Measurements from ENCODE around the gene RFX1. TPM values are rescaled to one million over a fixed set of nuclear protein-coding genes. Genes with fewer than 3 reads are reported as not detected.

Gene RFX1
- total and polyA plus RNA-seq, 9 of the 15 experiments (the other 6 are each of a cell fraction or from before 2014, with no cell fraction given): 0.14 to 19.3 (median 1.2) TPM

DNA sequence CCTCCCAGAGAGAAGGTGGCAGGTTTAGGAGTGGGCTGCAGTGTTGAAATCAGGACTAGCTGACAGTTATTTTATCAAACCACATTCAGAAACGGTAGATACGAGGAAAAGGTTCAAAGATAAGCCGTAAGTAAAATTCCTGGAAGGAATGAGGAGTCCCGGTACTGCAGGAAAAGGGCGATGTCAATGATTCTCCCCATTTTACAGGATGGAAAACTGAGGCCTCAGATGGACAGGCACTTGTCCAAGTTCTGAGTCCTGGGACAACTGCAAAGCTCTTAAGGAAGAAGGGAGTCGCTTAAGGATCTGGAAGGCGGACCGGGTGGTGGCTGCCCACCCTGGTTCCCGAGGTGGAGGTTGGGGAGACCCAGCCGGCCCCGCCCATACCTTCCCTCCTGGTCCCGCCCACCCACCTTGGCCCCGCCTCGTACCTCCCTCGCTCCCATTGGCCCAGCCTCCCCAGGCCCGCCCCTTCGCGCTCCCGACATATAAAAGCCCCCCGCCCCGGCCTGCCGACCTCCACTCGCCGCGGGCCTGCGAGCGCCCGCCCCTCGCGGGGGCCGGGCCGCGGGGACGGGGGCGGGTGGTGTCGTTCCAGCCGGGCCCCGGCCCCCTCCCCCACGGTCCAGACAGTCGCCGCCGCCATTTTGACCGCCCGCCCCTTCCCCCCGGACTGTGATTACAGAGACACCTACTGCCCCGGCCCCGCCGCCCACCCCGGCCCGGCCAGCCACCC is 603 bp downstream of the RFX1 start (continued):
- TF ChIP-seq, protein P1, sequence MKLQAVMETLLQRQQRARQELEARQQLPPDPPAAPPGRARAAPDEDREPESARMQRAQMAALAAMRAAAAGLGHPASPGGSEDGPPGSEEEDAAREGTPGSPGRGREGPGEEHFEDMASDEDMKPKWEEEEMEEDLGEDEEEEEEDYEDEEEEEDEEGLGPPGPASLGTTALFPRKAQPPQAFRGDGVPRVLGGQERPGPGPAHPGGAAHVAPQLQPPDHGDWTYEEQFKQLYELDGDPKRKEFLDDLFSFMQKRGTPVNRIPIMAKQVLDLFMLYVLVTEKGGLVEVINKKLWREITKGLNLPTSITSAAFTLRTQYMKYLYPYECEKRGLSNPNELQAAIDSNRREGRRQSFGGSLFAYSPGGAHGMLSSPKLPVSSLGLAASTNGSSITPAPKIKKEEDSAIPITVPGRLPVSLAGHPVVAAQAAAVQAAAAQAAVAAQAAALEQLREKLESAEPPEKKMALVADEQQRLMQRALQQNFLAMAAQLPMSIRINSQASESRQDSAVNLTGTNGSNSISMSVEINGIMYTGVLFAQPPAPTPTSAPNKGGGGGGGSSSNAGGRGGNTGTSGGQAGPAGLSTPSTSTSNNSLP (IDR thresholded peaks at IDR 0.05; ENCODE audit: borderline replicate concordance, low read depth, low read length): no peak
- TF ChIP-seq, protein P2, sequence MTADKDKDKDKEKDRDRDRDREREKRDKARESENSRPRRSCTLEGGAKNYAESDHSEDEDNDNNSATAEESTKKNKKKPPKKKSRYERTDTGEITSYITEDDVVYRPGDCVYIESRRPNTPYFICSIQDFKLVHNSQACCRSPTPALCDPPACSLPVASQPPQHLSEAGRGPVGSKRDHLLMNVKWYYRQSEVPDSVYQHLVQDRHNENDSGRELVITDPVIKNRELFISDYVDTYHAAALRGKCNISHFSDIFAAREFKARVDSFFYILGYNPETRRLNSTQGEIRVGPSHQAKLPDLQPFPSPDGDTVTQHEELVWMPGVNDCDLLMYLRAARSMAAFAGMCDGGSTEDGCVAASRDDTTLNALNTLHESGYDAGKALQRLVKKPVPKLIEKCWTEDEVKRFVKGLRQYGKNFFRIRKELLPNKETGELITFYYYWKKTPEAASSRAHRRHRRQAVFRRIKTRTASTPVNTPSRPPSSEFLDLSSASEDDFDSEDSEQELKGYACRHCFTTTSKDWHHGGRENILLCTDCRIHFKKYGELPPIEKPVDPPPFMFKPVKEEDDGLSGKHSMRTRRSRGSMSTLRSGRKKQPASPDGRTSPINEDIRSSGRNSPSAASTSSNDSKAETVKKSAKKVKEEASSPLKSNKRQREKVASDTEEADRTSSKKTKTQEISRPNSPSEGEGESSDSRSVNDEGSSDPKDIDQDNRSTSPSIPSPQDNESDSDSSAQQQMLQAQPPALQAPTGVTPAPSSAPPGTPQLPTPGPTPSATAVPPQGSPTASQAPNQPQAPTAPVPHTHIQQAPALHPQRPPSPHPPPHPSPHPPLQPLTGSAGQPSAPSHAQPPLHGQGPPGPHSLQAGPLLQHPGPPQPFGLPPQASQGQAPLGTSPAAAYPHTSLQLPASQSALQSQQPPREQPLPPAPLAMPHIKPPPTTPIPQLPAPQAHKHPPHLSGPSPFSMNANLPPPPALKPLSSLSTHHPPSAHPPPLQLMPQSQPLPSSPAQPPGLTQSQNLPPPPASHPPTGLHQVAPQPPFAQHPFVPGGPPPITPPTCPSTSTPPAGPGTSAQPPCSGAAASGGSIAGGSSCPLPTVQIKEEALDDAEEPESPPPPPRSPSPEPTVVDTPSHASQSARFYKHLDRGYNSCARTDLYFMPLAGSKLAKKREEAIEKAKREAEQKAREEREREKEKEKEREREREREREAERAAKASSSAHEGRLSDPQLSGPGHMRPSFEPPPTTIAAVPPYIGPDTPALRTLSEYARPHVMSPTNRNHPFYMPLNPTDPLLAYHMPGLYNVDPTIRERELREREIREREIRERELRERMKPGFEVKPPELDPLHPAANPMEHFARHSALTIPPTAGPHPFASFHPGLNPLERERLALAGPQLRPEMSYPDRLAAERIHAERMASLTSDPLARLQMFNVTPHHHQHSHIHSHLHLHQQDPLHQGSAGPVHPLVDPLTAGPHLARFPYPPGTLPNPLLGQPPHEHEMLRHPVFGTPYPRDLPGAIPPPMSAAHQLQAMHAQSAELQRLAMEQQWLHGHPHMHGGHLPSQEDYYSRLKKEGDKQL (CRISPR knock-in tag; IDR thresholded peaks at IDR 0.05; ENCODE audit: borderline replicate concordance): 0 out of 2 replicates have a peak, but pooled peaks have one; percentile 69
- TF ChIP-seq, protein P3, sequence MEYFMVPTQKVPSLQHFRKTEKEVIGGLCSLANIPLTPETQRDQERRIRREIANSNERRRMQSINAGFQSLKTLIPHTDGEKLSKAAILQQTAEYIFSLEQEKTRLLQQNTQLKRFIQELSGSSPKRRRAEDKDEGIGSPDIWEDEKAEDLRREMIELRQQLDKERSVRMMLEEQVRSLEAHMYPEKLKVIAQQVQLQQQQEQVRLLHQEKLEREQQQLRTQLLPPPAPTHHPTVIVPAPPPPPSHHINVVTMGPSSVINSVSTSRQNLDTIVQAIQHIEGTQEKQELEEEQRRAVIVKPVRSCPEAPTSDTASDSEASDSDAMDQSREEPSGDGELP (CRISPR knock-in tag; IDR thresholded peaks at IDR 0.05; ENCODE audit: borderline replicate concordance): no peak
- TF ChIP-seq, protein P4, sequence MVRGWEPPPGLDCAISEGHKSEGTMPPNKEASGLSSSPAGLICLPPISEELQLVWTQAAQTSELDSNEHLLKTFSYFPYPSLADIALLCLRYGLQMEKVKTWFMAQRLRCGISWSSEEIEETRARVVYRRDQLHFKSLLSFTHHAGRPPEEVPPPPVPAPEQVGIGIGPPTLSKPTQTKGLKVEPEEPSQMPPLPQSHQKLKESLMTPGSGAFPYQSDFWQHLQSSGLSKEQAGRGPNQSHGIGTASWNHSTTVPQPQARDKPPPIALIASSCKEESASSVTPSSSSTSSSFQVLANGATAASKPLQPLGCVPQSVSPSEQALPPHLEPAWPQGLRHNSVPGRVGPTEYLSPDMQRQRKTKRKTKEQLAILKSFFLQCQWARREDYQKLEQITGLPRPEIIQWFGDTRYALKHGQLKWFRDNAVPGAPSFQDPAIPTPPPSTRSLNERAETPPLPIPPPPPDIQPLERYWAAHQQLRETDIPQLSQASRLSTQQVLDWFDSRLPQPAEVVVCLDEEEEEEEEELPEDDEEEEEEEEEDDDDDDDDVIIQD (CRISPR knock-in tag; IDR thresholded peaks at IDR 0.05): no peak
- TF ChIP-seq NCOA6 (IDR thresholded peaks at IDR 0.05) (no peak), HDAC1 (IDR thresholded peaks at IDR 0.05) (peak; percentile 89 to 96), SIN3A (IDR thresholded peaks at IDR 0.05; ENCODE audit: borderline replicate concordance in 2 of 2, control insufficient read depth in 1 of 2, low read depth in 2 of 2, low read length in 2 of 2) (0 out of 4 replicates have a peak, but pooled peaks of 1 of the 2 experiments have one; percentile 52), ZNF3 (CRISPR knock-in tag; IDR thresholded peaks at IDR 0.05) (peak; percentile 53; the same call in 1 of the 2 replicates), ZFPM2 (CRISPR knock-in tag; IDR thresholded peaks at IDR 0.05) (no peak), E2F3 (CRISPR knock-in tag; IDR thresholded peaks at IDR 0.05) (no peak)
- TF ChIP-seq, protein P5, sequence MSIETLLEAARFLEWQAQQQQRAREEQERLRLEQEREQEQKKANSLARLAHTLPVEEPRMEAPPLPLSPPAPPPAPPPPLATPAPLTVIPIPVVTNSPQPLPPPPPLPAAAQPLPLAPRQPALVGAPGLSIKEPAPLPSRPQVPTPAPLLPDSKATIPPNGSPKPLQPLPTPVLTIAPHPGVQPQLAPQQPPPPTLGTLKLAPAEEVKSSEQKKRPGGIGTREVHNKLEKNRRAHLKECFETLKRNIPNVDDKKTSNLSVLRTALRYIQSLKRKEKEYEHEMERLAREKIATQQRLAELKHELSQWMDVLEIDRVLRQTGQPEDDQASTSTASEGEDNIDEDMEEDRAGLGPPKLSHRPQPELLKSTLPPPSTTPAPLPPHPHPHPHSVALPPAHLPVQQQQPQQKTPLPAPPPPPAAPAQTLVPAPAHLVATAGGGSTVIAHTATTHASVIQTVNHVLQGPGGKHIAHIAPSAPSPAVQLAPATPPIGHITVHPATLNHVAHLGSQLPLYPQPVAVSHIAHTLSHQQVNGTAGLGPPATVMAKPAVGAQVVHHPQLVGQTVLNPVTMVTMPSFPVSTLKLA (conservative IDR thresholded peaks at IDR 0.05): no peak
- TF ChIP-seq, protein P6, sequence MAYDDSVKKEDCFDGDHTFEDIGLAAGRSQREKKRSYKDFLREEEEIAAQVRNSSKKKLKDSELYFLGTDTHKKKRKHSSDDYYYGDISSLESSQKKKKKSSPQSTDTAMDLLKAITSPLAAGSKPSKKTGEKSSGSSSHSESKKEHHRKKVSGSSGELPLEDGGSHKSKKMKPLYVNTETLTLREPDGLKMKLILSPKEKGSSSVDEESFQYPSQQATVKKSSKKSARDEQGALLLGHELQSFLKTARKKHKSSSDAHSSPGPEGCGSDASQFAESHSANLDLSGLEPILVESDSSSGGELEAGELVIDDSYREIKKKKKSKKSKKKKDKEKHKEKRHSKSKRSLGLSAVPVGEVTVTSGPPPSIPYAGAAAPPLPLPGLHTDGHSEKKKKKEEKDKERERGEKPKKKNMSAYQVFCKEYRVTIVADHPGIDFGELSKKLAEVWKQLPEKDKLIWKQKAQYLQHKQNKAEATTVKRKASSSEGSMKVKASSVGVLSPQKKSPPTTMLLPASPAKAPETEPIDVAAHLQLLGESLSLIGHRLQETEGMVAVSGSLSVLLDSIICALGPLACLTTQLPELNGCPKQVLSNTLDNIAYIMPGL (CRISPR knock-in tag; IDR thresholded peaks at IDR 0.05): no peak
